GM12878 (cell line): ENCODE data around the gene ZFP90. TPM values are rescaled to one million over a fixed set of nuclear protein-coding genes. Genes with fewer than 3 reads are reported as not detected.

Experiments used
- ATAC-seq: fragments of 200-7000 bp; cut with Tn5 transposase; 3 replicates; pipeline ENCODE4 v1.9.1; 2020; ENCODE audit warnings: mild to moderate bottlenecking, moderate library complexity
- BruUV-seq: library from RNA; stranded (reverse); fragments of 400-500 nt; replicated peaks from 2 replicates; lab custom pipeline; 2021; lab: Mats Ljungman, UMichigan
- CTCF ChIA-PET: fragments of 300-600 bp; sonication (Branson Sonifier 250); formaldehyde crosslinking; extraction: SDS; loops from one replicate; lab custom pipeline; 2021; ENCODE audit warnings: inconsistent platforms; lab: Yijun Ruan, JAX
- POLR2A ChIA-PET: fragments of 350-600 bp; formaldehyde crosslinking; extraction: SDS; loops from one replicate; lab custom pipeline; 2021; ENCODE audit warnings: inconsistent platforms; lab: Charles Lee
- RAD21 ChIA-PET: fragments of 300-600 bp; sonication (Branson Sonifier 250); formaldehyde crosslinking; loops from one replicate; lab custom pipeline; 2023; ENCODE audit warnings: antibody characterized with exemption; ENCODE audit not compliant: unreplicated experiment; lab: Charles Lee
- SMC1A ChIA-PET: fragments of 300-600 bp; sonication (Branson Sonifier 250); formaldehyde crosslinking; loops from one replicate; lab custom pipeline; 2023; ENCODE audit not compliant: unreplicated experiment, uncharacterized antibody; lab: Charles Lee
- DNase-seq: peaks from one replicate; pipeline ENCODE4 v3.0.0-alpha.2; 2011; ENCODE audit warnings: low read depth, low spot score
- FAIRE-seq: peaks from 3 replicates; lab custom pipeline; 2011; peaks lifted over from hg19 to GRCh38; lab: Jason Lieb, UNC
- H2AFZ ChIP-seq: 2 replicates; pipeline ENCODE4 v1.6.0; 2011; ENCODE audit warnings: low read depth, low read length, control low read depth; ENCODE audit not compliant: control insufficient read depth
- H3K27ac ChIP-seq: 2 replicates; pipeline ENCODE4 v1.5.1; 2011; ENCODE audit warnings: control low read depth; ENCODE audit not compliant: control insufficient read depth, insufficient read depth
- H3K27me3 ChIP-seq, 2 experiments: replicated peaks in 1 of 2; 2 replicates each; pipeline versions ENCODE4 v1.6.0 to v1.6.1; 2011; ENCODE audit warnings: low read length in 1 of 2; ENCODE audit not compliant: control insufficient read depth in 2 of 2, insufficient read depth in 2 of 2
- H3K36me3 ChIP-seq, 2 experiments: 2 replicates each; pipeline ENCODE4 v1.5.1; 2011; ENCODE audit warnings: low read length in 1 of 2; ENCODE audit not compliant: control insufficient read depth in 2 of 2, insufficient read depth in 2 of 2
- H3K4me1 ChIP-seq: 2 replicates; pipeline ENCODE4 v1.6.1; 2011; ENCODE audit warnings: mild to moderate bottlenecking, low read length, moderate library complexity, mixed read lengths; ENCODE audit not compliant: control insufficient read depth, insufficient read depth
- H3K4me2 ChIP-seq: 2 replicates; pipeline ENCODE4 v1.6.0; 2011; ENCODE audit warnings: control low read depth; ENCODE audit not compliant: control insufficient read depth, insufficient read depth
- H3K4me3 ChIP-seq: fragments of 200-600 bp; sonication (generic); 2 replicates; pipeline ENCODE4 v1.5.1; 2016
- H3K79me2 ChIP-seq: 2 replicates; pipeline ENCODE4 v1.6.0; 2011; ENCODE audit warnings: low read length; ENCODE audit not compliant: control insufficient read depth, insufficient read depth
- H3K9ac ChIP-seq: 2 replicates; pipeline ENCODE4 v1.8.0; 2011; ENCODE audit warnings: low read length, control low read depth, mixed read lengths; ENCODE audit not compliant: control insufficient read depth, insufficient read depth
- H3K9me3 ChIP-seq: replicated peaks from 3 replicates; pipeline ENCODE4 v1.5.1; 2011; ENCODE audit warnings: mild to moderate bottlenecking, low read length; ENCODE audit not compliant: control insufficient read depth, insufficient read depth
- H4K20me1 ChIP-seq: 2 replicates; pipeline ENCODE4 v1.6.0; 2011; ENCODE audit not compliant: control insufficient read depth, insufficient read depth
- CBFB ChIP-seq: IDR thresholded peaks from 2 replicates; pipeline ENCODE4 v1.6.1; 2016; ENCODE audit warnings: antibody characterized with exemption, low read depth
- CREM ChIP-seq: IDR thresholded peaks from 2 replicates; pipeline ENCODE4 v1.6.1; 2014; ENCODE audit warnings: antibody characterized with exemption, low read depth
- FOXK2 ChIP-seq: fragments of 450-650 bp; IDR thresholded peaks from 2 replicates; pipeline ENCODE4 v1.6.1; 2017; ENCODE audit warnings: mild to moderate bottlenecking, moderate library complexity
- MEF2A ChIP-seq: IDR thresholded peaks from 2 replicates; pipeline ENCODE4 v1.6.1; 2011; ENCODE audit warnings: low read depth, mild to moderate bottlenecking, low read length, moderate library complexity; ENCODE audit not compliant: insufficient read depth
- NRF1 ChIP-seq: conservative IDR thresholded peaks from 2 replicates; pipeline ENCODE4 v1.6.1; 2011; ENCODE audit warnings: mild to moderate bottlenecking, low read depth, low read length, improper control_type of control experiment
- SPI1 ChIP-seq: IDR thresholded peaks from 2 replicates; pipeline ENCODE4 v1.6.1; 2011; ENCODE audit warnings: low read depth, mild to moderate bottlenecking, low read length, moderate library complexity, borderline replicate concordance; ENCODE audit not compliant: insufficient read depth
- STAT1 ChIP-seq: fragments of 450-650 bp; conservative IDR thresholded peaks from 2 replicates; pipeline ENCODE4 v1.6.1; 2014; ENCODE audit warnings: antibody characterized with exemption, mild to moderate bottlenecking
- TBL1XR1 ChIP-seq: IDR thresholded peaks from 2 replicates; pipeline ENCODE4 v1.6.1; 2012; ENCODE audit warnings: low read depth, low read length, improper control_type of control experiment
- WGBS: methylation state at CpG from one replicate; pipeline ENCODE4 v1.1.6; 2016; ENCODE audit warnings: low lambda C conversion rate; ENCODE audit not compliant: insufficient replicate concordance, insufficient coverage; ENCODE audit errors: missing lambda C conversion rate; 5-methylcytosine and 5-hydroxymethylcytosine counted together
- in situ Hi-C: fragments of 300-500 bp; cut with MboI; formaldehyde crosslinking; loops from 9 replicates; pipeline ENCODE4 v1.14.3; 2018; ENCODE audit warnings: mixed read lengths
- intact Hi-C: fragments of 100-400 bp; cut with micrococcal nuclease; formaldehyde crosslinking; loops from one replicate; pipeline ENCODE4 v1.14.2; 2022; ENCODE audit not compliant: unreplicated experiment
- polyA plus RNA-seq, 11 experiments: library from polyadenylated mRNA; depleted of rRNA in 4 of 11; unstranded in 6 of 11; stranded (reverse) in 5 of 11; fragments of >200 nt; fragmentation: Nextera tagmentation in 4 of 11; fragmentation: Illumina TruSeq in 1 of 11; extraction: Ambion mirVana in 4 of 11; extraction: Trizol in 1 of 11; gene quantifications; 1 replicate in 1 of 11; 2 replicates in 10 of 11; pipeline versions ENCODE4 v1.2.1 to v1.2.3, GENCODE V29; 2011 to 2016; ENCODE audit warnings: inconsistent platforms in 2 of 11, missing spikeins in 2 of 11, low read depth in 1 of 11
- total RNA-seq, 4 experiments: library from RNA; depleted of rRNA in 3 of 4; stranded (reverse); fragments of >200 nt in 3 of 4; fragmentation: Illumina TruSeq in 1 of 4; extraction: Trizol in 1 of 4; gene quantifications; 2 replicates each; pipeline versions ENCODE4 v1.2.1 to v1.2.3, GENCODE V29; 2013 to 2021

Gene ZFP90
- total and polyA plus RNA-seq, 10 of the 15 experiments (the other 5 are each of a cell fraction or from before 2014, with no cell fraction given), result 3.3 to 20.0 (median 15.4) TPM

GRCh38 chr16:68509381-68509780 lies 29.7 kb upstream of the ZFP90 start:
- Histone ChIP-seq H3K27me3 (peaks cover 0 to 2% of the 10 kb centered on the region in 2 experiments; a peak in 1 of 4 replicates), H3K9me3 (no peaks in the 10 kb centered on the region), H3K27ac (no peak overlapping the region), H3K9ac (no peak overlapping the region), H3K36me3 (no peaks in the 10 kb centered on the region), H3K4me2 (no peak overlapping the region), H3K79me2 (no peaks in the 10 kb centered on the region), H4K20me1 (no peaks in the 10 kb centered on the region), H2AFZ (no peak overlapping the region), H3K4me3 (no peak overlapping the region), H3K4me1 (no peaks in the 10 kb centered on the region)
- in situ Hi-C loops, result no loop called here
- DNase-seq (no peak), ATAC-seq (no peak), FAIRE-seq (no peak)
- ChIA-PET RAD21 (interaction anchor here (1.6 to 1.7 kb wide), 3 partner anchors 66 to 113 kb away, joined by 5 to 6 read pairs (median 5); no protein-coding TSS in a partner anchor), CTCF (interaction anchor here (0.8 to 5.6 kb wide), 13 partner anchors 8 to 141 kb away, joined by 3 to 82 read pairs (median 6); partner anchors contain the start of gene SMPD3), SMC1A (interaction anchor here (1.2 to 3.1 kb wide), 6 partner anchors 22 to 141 kb away, joined by 3 to 22 read pairs (median 3); no protein-coding TSS in a partner anchor), POLR2A (no interaction called here)
- BruUV-seq, result no TSS peak
- TF ChIP-seq STAT1 (no peak), SPI1 (no peak)
- WGBS, result 46% methylated on average over 6 of the region's 6 CpGs
- intact Hi-C loops, result no loop called here

- ChIA-PET POLR2A (no interaction called here), SMC1A (interaction anchor here (0.7 to 3.1 kb wide), 6 partner anchors 24 to 617 kb away, joined by 3 to 22 read pairs (median 3); no protein-coding TSS in a partner anchor), CTCF (interaction anchor here (0.8 to 5.6 kb wide), 21 partner anchors 8 to 290 kb away, joined by 3 to 82 read pairs (median 5); partner anchors contain the start of gene SMPD3), RAD21 (interaction anchor here (1.0 to 1.7 kb wide), 5 partner anchors 41 to 141 kb away, joined by 3 to 6 read pairs (median 5); no protein-coding TSS in a partner anchor)
- Histone ChIP-seq H3K4me3 (no peak overlapping the region), H2AFZ (no peak overlapping the region), H3K4me2 (no peak overlapping the region), H3K36me3 (no peaks in the 10 kb centered on the region), H3K9ac (no peak overlapping the region), H3K27me3 (no peaks in the 10 kb centered on the region; a peak in 2 of 4 replicates), H3K27ac (no peak overlapping the region), H3K79me2 (no peaks in the 10 kb centered on the region), H3K9me3 (no peaks in the 10 kb centered on the region), H4K20me1 (no peaks in the 10 kb centered on the region), H3K4me1 (no peaks in the 10 kb centered on the region)
- no TSS peak for BruUV-seq
- 51% methylated on average over 3 of the region's 3 CpGs for WGBS
- ATAC-seq, result no peak
- peak; percentile 78 for FAIRE-seq
- TF ChIP-seq CREM (no peak), CBFB (no peak), FOXK2 (no peak), TBL1XR1 (no peak), NRF1 (no peak), MEF2A (no peak)
- intact Hi-C loops (loop anchor here (1.0 to 5.0 kb wide), 4 partner anchors 40 to 248 kb away; partner anchors contain the start of gene SLC7A6), in situ Hi-C loops (loop anchor here (5.0 kb wide), 1 partner anchor 63 kb away; the partner anchor contains the start of gene SMPD3)
- no peak for DNase-seq
Observed at GRCh38 chr16:68510775-68511174, 28.3 kb upstream of the ZFP90 start.
